Measurements from ENCODE around the gene IGF2BP1. TPM values are rescaled to one million over a fixed set of nuclear protein-coding genes. Genes with fewer than 3 reads are reported as not detected.

Gene IGF2BP1
- total and polyA plus RNA-seq, 2 of the 8 experiments (the other 6 are each of a cell fraction or from before 2014, with no cell fraction given): 41.6 to 513 TPM

GRCh38 chr17:48995304-48995973 lies 1.7 kb upstream of the IGF2BP1 start (continued):
- 0 out of 2 replicates have a peak, but pooled peaks have one; percentile 30 for TF ChIP-seq YY1 (IDR thresholded peaks at IDR 0.05; ENCODE audit: low read depth, low read length)
- no peak for TF ChIP-seq EZH2 (IDR thresholded peaks at IDR 0.05; ENCODE audit: low read depth, low read length, severe bottlenecking)
- TF ChIP-seq ASH2L (IDR thresholded peaks at IDR 0.05; ENCODE audit: low read length): peak; percentile 10
- TF ChIP-seq RXRA (IDR thresholded peaks at IDR 0.05; ENCODE audit: insufficient read depth, low read depth, low read length): no peak
- no peak for TF ChIP-seq SRF (IDR thresholded peaks at IDR 0.05; ENCODE audit: low read depth, low read length)
- TF ChIP-seq EP300 (IDR thresholded peaks at IDR 0.05; ENCODE audit: borderline replicate concordance in 1 of 2, low read depth in 2 of 2, low read length in 2 of 2): no peak
- TF ChIP-seq GABPA (IDR thresholded peaks at IDR 0.05; ENCODE audit: borderline replicate concordance, insufficient read depth, low read length): no peak
- no peak for TF ChIP-seq ZNF274 (IDR thresholded peaks at IDR 0.05; ENCODE audit: borderline replicate concordance, extremely low read depth, low read length)
- TF ChIP-seq KDM1A (IDR thresholded peaks at IDR 0.05; ENCODE audit: borderline replicate concordance, low read length): no peak
- peak; percentile 88 for TF ChIP-seq TAF1 (IDR thresholded peaks at IDR 0.05; ENCODE audit: low read depth, low read length)
- no peak for TF ChIP-seq BCL11A (IDR thresholded peaks at IDR 0.05; ENCODE audit: low read depth in 2 of 2, low read length in 2 of 2)
- TF ChIP-seq, protein P1, sequence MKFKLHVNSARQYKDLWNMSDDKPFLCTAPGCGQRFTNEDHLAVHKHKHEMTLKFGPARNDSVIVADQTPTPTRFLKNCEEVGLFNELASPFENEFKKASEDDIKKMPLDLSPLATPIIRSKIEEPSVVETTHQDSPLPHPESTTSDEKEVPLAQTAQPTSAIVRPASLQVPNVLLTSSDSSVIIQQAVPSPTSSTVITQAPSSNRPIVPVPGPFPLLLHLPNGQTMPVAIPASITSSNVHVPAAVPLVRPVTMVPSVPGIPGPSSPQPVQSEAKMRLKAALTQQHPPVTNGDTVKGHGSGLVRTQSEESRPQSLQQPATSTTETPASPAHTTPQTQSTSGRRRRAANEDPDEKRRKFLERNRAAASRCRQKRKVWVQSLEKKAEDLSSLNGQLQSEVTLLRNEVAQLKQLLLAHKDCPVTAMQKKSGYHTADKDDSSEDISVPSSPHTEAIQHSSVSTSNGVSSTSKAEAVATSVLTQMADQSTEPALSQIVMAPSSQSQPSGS (IDR thresholded peaks at IDR 0.05; ENCODE audit: low read length): peak; percentile 72; the same call in 1 of the 2 replicates
